ENCODE results near the gene FMR1NB.

FMR1NB gene

DNA sequence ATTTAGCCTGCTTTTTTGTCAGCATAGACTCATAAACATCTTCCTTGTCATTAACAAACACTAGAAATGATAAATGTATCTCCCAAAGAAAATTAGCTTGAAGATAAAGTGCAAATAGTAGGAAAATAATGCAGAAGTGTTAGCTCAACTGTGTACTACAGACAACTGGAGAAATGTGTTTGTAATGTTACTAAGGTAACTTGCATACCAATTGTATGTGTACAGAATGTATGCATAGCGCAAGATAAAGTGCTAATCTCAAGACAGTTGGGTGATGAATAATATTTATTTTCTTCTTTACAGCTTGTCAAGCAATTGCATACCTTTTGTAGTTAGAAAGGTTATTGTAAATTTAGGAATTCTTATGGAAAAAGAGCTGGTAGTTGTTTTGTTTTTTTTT lies 47.3 kb upstream of the FMR1NB start (continued):
- no peak for TF ChIP-seq ZNF518A (tag by site-specific recombination; conservative IDR thresholded peaks at IDR 0.05; ENCODE audit: low read depth)
- no peak for TF ChIP-seq ZNF114 (tag by site-specific recombination; IDR thresholded peaks at IDR 0.05)

DNA sequence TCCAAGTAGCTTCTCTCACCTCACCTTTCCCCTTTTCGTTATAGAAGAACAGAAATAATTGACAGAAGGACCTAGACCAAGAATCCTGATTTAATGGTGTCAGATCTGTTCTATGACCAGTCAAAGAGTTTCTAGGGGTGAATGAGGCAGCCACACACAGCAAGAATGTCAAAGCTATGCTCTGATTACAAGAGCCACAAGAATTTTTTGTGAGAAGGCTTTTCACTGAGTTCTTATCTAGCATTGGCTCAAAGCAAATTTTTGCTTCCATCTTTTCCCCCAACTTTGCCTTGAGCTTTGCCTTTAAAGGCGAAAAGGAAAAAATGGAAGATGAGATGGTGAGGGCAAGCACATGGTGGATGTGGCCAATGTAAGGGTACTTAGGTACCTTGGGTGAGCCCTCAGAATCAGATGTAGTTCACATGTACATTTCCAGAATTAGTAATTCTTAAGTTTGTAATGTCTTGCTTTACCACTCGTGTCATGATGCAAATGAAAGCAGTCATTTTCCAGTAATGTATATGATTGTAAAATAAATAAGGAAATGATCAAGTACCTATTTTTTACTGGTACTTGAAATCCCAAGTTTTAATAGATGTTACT lies 45.9 kb upstream of the FMR1NB start:
- CTCF ChIA-PET = interaction anchor here (1.6 kb wide), 1 partner anchor 16 kb away, joined by 3 read pairs; no protein-coding TSS in a partner anchor
- H3K36me3 ChIP-seq (ENCODE audit: control insufficient read depth in 2 of 2, insufficient read depth in 1 of 2, low read length in 2 of 2) = peaks cover 63 to 87% of the 10 kb centered on the region in 2 experiments
- TF ChIP-seq ZNF324 (tag by site-specific recombination; IDR thresholded peaks at IDR 0.05) = no peak
- no peak for TF ChIP-seq ZNF623 (tag by site-specific recombination; IDR thresholded peaks at IDR 0.05)
- no peak for TF ChIP-seq YY2 (tag by site-specific recombination; IDR thresholded peaks at IDR 0.05)
- TF ChIP-seq ZSCAN23 (tag by site-specific recombination; IDR thresholded peaks at IDR 0.05) = no peak
- no peak for TF ChIP-seq ZNF585B (tag by site-specific recombination; IDR thresholded peaks at IDR 0.05)
- TF ChIP-seq ZNF24 (tag by site-specific recombination; IDR thresholded peaks at IDR 0.05) = no peak
- TF ChIP-seq, protein P1, sequence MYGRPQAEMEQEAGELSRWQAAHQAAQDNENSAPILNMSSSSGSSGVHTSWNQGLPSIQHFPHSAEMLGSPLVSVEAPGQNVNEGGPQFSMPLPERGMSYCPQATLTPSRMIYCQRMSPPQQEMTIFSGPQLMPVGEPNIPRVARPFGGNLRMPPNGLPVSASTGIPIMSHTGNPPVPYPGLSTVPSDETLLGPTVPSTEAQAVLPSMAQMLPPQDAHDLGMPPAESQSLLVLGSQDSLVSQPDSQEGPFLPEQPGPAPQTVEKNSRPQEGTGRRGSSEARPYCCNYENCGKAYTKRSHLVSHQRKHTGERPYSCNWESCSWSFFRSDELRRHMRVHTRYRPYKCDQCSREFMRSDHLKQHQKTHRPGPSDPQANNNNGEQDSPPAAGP (tag by site-specific recombination; IDR thresholded peaks at IDR 0.05) = no peak
- no peak for TF ChIP-seq ZNF610 (tag by site-specific recombination; IDR thresholded peaks at IDR 0.05; ENCODE audit: borderline replicate concordance)
- TF ChIP-seq, protein P2, sequence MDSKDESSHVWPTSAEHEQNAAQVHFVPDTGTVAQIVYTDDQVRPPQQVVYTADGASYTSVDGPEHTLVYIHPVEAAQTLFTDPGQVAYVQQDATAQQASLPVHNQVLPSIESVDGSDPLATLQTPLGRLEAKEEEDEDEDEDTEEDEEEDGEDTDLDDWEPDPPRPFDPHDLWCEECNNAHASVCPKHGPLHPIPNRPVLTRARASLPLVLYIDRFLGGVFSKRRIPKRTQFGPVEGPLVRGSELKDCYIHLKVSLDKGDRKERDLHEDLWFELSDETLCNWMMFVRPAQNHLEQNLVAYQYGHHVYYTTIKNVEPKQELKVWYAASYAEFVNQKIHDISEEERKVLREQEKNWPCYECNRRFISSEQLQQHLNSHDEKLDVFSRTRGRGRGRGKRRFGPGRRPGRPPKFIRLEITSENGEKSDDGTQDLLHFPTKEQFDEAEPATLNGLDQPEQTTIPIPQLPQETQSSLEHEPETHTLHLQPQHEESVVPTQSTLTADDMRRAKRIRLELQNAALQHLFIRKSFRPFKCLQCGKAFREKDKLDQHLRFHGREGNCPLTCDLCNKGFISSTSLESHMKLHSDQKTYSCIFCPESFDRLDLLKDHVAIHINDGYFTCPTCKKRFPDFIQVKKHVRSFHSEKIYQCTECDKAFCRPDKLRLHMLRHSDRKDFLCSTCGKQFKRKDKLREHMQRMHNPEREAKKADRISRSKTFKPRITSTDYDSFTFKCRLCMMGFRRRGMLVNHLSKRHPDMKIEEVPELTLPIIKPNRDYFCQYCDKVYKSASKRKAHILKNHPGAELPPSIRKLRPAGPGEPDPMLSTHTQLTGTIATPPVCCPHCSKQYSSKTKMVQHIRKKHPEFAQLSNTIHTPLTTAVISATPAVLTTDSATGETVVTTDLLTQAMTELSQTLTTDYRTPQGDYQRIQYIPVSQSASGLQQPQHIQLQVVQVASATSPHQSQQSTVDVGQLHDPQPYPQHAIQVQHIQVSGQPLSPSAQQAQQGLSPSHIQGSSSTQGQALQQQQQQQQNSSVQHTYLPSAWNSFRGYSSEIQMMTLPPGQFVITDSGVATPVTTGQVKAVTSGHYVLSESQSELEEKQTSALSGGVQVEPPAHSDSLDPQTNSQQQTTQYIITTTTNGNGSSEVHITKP (tag by site-specific recombination; IDR thresholded peaks at IDR 0.05) = no peak
- TF ChIP-seq ZNF785 (tag by site-specific recombination; IDR thresholded peaks at IDR 0.05) = no peak
- no peak for TF ChIP-seq ZBTB1 (tag by site-specific recombination; IDR thresholded peaks at IDR 0.05)
- TF ChIP-seq TSHZ1 (tag by site-specific recombination; IDR thresholded peaks at IDR 0.05; ENCODE audit: borderline replicate concordance) = no peak
- no peak for TF ChIP-seq ZNF48 (tag by site-specific recombination; IDR thresholded peaks at IDR 0.05)
- TF ChIP-seq SP2 (tag by site-specific recombination; IDR thresholded peaks at IDR 0.05) = no peak
- TF ChIP-seq ZNF292 (tag by site-specific recombination; IDR thresholded peaks at IDR 0.05; ENCODE audit: borderline replicate concordance, low read depth) = no peak
- TF ChIP-seq HOXD13 (CRISPR knock-in tag; IDR thresholded peaks at IDR 0.05; ENCODE audit: borderline replicate concordance) = no peak
- no peak for TF ChIP-seq ZNF280C (tag by site-specific recombination; IDR thresholded peaks at IDR 0.05)

More for the DNA sequence above, 45.9 kb upstream of the FMR1NB start:
- H3K27ac ChIP-seq (ENCODE audit: extremely low read depth, low read depth, low read length) = no peak overlapping the region
- POLR2A ChIA-PET = no interaction called here
- no peaks in the 10 kb centered on the region for H3K9me3 ChIP-seq (ENCODE audit: control insufficient read depth, insufficient read depth, low read depth, low read length)
- no peaks in the 10 kb centered on the region for H3K4me1 ChIP-seq (ENCODE audit: control insufficient read depth, insufficient read depth, low read length)
- no peak overlapping the region for H3K4me3 ChIP-seq (ENCODE audit: low read depth, low read length)
